Transverse colon (tissue), 4 donors: ENCODE data around the gene PTPRG.
"Not testable (repeated sequence)": the region's sequence is repeated elsewhere in the genome, so short reads cannot be mapped to it uniquely, and the experiment has no call there.

Source experiments
- POLR2AphosphoS5 ChIP-seq, 3 donors: sonication (generic); formaldehyde crosslinking; IDR thresholded peaks; one replicate each; pipeline ENCODE4 v1.6.1; 2016; ENCODE audit warnings: antibody characterized with exemption in 3 of 3
- TF ChIP-seq, protein P1 (sequence below), 5 experiments: fragments of 200-600 bp in 3 of 5; fragments of 450-650 bp in 2 of 5; sonication (generic) in 3 of 5; IDR thresholded peaks; 1 replicate in 2 of 5; 2 replicates in 3 of 5; pipeline ENCODE4 v1.5.1; 2016 to 2017; ENCODE audit warnings: antibody characterized with exemption in 5 of 5, inconsistent platforms in 3 of 5, mild to moderate bottlenecking in 2 of 5, moderate library complexity in 1 of 5

DNA sequence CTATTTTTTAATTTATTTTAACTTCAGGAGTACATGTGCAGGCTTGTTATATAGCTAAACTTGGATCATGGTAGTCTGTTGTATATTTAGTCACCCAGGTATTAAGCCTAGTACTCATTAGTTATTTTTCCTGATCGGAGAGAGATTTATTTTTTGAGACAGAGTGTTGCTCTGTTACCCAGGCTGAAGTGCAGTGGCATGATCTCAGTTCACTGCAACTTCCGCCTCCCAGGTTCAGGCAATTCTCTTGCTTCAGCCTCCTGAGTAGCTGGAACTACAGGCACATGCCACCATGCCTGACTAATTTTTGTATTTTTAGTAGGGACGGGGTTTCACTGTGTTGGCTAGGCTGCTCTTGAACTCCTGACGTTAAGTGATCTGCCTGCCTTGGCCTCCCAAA lies 477.4 kb downstream of the PTPRG start:
- TF ChIP-seq, protein P1, sequence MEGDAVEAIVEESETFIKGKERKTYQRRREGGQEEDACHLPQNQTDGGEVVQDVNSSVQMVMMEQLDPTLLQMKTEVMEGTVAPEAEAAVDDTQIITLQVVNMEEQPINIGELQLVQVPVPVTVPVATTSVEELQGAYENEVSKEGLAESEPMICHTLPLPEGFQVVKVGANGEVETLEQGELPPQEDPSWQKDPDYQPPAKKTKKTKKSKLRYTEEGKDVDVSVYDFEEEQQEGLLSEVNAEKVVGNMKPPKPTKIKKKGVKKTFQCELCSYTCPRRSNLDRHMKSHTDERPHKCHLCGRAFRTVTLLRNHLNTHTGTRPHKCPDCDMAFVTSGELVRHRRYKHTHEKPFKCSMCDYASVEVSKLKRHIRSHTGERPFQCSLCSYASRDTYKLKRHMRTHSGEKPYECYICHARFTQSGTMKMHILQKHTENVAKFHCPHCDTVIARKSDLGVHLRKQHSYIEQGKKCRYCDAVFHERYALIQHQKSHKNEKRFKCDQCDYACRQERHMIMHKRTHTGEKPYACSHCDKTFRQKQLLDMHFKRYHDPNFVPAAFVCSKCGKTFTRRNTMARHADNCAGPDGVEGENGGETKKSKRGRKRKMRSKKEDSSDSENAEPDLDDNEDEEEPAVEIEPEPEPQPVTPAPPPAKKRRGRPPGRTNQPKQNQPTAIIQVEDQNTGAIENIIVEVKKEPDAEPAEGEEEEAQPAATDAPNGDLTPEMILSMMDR (IDR thresholded peaks at IDR 0.05), result not testable (repeated sequence)
- TF ChIP-seq POLR2AphosphoS5 (IDR thresholded peaks at IDR 0.05), result not testable (repeated sequence)
